Right lobe of liver (tissue), 4 donors: ENCODE data around the gene RIPOR2.

Source experiments
- POLR2A ChIP-seq: fragments of 450-650 bp; IDR thresholded peaks from one replicate; pipeline ENCODE4 v1.6.1; 2017; ENCODE audit warnings: antibody characterized with exemption, mild to moderate bottlenecking
- TF ChIP-seq, protein P1 (sequence below), 4 donors: fragments of 200-600 bp in 3 of 4; fragments of 450-650 bp in 1 of 4; IDR thresholded peaks; one replicate each; pipeline versions ENCODE4 v1.5.1 to v1.8.0; 2016 to 2022; ENCODE audit warnings: antibody characterized with exemption in 4 of 4, mild to moderate bottlenecking in 2 of 4
- donor health status: DM: no; HTN: no; CAD: no.
- donor health status: DM: no; HTN: no; CAD: no.
- donor health status: DM: no; HTN: yes; CAD: no.

DNA sequence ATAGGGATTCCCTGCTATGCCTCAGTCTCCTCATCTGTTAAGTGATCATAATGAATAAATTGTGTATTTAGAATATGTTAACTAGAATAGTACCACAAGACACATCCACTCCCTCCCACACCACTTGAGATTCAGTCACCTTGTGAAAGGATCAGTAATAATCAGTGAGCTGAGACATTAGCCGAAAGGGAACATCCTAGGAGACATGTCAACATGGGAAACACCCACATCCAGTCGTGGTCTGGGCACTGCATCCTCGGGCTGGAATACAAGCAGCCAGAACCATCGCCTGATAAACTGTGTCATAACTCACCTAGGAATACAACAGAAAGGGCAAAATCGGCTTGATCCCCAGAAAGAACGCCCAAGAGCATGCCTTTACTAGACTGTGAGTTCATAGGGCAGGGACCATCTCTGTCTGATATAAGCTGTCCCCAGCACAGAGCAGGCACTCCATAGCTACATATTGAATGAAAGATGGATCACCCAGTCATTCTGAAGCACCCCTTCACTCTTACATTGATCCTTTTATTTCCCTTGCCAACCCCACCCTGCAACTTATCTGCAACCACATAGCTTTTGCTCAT, 23.9 kb downstream of the RIPOR2 start:
- TF ChIP-seq, protein P1, sequence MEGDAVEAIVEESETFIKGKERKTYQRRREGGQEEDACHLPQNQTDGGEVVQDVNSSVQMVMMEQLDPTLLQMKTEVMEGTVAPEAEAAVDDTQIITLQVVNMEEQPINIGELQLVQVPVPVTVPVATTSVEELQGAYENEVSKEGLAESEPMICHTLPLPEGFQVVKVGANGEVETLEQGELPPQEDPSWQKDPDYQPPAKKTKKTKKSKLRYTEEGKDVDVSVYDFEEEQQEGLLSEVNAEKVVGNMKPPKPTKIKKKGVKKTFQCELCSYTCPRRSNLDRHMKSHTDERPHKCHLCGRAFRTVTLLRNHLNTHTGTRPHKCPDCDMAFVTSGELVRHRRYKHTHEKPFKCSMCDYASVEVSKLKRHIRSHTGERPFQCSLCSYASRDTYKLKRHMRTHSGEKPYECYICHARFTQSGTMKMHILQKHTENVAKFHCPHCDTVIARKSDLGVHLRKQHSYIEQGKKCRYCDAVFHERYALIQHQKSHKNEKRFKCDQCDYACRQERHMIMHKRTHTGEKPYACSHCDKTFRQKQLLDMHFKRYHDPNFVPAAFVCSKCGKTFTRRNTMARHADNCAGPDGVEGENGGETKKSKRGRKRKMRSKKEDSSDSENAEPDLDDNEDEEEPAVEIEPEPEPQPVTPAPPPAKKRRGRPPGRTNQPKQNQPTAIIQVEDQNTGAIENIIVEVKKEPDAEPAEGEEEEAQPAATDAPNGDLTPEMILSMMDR (IDR thresholded peaks at IDR 0.05) = no peak
- no peak for TF ChIP-seq POLR2A
